ENCODE results near the gene RTL10.

The RTL10 gene

GRCh38 chr22:19854778-19855503, at the start of gene RTL10, which contains the start of gene GNB1L (continued):
- TF ChIP-seq, protein P1, sequence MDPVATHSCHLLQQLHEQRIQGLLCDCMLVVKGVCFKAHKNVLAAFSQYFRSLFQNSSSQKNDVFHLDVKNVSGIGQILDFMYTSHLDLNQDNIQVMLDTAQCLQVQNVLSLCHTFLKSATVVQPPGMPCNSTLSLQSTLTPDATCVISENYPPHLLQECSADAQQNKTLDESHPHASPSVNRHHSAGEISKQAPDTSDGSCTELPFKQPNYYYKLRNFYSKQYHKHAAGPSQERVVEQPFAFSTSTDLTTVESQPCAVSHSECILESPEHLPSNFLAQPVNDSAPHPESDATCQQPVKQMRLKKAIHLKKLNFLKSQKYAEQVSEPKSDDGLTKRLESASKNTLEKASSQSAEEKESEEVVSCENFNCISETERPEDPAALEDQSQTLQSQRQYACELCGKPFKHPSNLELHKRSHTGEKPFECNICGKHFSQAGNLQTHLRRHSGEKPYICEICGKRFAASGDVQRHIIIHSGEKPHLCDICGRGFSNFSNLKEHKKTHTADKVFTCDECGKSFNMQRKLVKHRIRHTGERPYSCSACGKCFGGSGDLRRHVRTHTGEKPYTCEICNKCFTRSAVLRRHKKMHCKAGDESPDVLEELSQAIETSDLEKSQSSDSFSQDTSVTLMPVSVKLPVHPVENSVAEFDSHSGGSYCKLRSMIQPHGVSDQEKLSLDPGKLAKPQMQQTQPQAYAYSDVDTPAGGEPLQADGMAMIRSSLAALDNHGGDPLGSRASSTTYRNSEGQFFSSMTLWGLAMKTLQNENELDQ (tag by site-specific recombination; IDR thresholded peaks at IDR 0.05; ENCODE audit: low read depth): no peak
- TF ChIP-seq HOXA7 (CRISPR knock-in tag; IDR thresholded peaks at IDR 0.05; ENCODE audit: borderline replicate concordance) (no peak), ZNF202 (tag by site-specific recombination; IDR thresholded peaks at IDR 0.05; ENCODE audit: borderline replicate concordance) (no peak), ZNF112 (tag by site-specific recombination; IDR thresholded peaks at IDR 0.05) (no peak), ZNF350 (tag by site-specific recombination; IDR thresholded peaks at IDR 0.05) (no peak), ZNF654 (tag by site-specific recombination; IDR thresholded peaks at IDR 0.05; ENCODE audit: low read depth) (no peak), ZNF830 (tag by site-specific recombination; IDR thresholded peaks at IDR 0.05; ENCODE audit: low read depth) (no peak), REPIN1 (tag by site-specific recombination; IDR thresholded peaks at IDR 0.05; ENCODE audit: low read depth) (no peak), ZNF76 (tag by site-specific recombination; IDR thresholded peaks at IDR 0.05; ENCODE audit: borderline replicate concordance, low read depth) (peak; percentile 96), ZNF157 (tag by site-specific recombination; IDR thresholded peaks at IDR 0.05) (no peak), ZNF155 (tag by site-specific recombination; IDR thresholded peaks at IDR 0.05) (no peak), ZNF701 (tag by site-specific recombination; IDR thresholded peaks at IDR 0.05) (no peak), ZNF37A (tag by site-specific recombination; IDR thresholded peaks at IDR 0.05) (no peak), TCF7L2 (IDR thresholded peaks at IDR 0.05; ENCODE audit: borderline replicate concordance, low read depth, low read length) (no peak), ZNF558 (tag by site-specific recombination; IDR thresholded peaks at IDR 0.05) (no peak), FEZF1 (tag by site-specific recombination; IDR thresholded peaks at IDR 0.05) (peak; percentile 21), PATZ1 (tag by site-specific recombination; IDR thresholded peaks at IDR 0.05) (no peak), ZNF423 (tag by site-specific recombination; IDR thresholded peaks at IDR 0.05) (no peak), ZEB2 (tag by site-specific recombination; IDR thresholded peaks at IDR 0.05) (peak; percentile 76), RBAK (tag by site-specific recombination; IDR thresholded peaks at IDR 0.05) (no peak), ZNF514 (tag by site-specific recombination; IDR thresholded peaks at IDR 0.05) (no peak), ZNF362 (tag by site-specific recombination; IDR thresholded peaks at IDR 0.05) (no peak), ZFP41 (tag by site-specific recombination; IDR thresholded peaks at IDR 0.05; ENCODE audit: borderline replicate concordance) (no peak), GLI2 (tag by site-specific recombination; IDR thresholded peaks at IDR 0.05; ENCODE audit: borderline replicate concordance, low read depth) (no peak), ZNF341 (tag by site-specific recombination; IDR thresholded peaks at IDR 0.05; ENCODE audit: low read depth) (no peak), ZNF433 (tag by site-specific recombination; IDR thresholded peaks at IDR 0.05; ENCODE audit: low read depth) (no peak)
- TF ChIP-seq, protein P2, sequence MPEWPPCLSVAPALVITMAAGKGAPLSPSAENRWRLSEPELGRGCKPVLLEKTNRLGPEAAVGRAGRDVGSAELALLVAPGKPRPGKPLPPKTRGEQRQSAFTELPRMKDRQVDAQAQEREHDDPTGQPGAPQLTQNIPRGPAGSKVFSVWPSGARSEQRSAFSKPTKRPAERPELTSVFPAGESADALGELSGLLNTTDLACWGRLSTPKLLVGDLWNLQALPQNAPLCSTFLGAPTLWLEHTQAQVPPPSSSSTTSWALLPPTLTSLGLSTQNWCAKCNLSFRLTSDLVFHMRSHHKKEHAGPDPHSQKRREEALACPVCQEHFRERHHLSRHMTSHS (tag by site-specific recombination; IDR thresholded peaks at IDR 0.05): no peak
- TF ChIP-seq, protein P3, sequence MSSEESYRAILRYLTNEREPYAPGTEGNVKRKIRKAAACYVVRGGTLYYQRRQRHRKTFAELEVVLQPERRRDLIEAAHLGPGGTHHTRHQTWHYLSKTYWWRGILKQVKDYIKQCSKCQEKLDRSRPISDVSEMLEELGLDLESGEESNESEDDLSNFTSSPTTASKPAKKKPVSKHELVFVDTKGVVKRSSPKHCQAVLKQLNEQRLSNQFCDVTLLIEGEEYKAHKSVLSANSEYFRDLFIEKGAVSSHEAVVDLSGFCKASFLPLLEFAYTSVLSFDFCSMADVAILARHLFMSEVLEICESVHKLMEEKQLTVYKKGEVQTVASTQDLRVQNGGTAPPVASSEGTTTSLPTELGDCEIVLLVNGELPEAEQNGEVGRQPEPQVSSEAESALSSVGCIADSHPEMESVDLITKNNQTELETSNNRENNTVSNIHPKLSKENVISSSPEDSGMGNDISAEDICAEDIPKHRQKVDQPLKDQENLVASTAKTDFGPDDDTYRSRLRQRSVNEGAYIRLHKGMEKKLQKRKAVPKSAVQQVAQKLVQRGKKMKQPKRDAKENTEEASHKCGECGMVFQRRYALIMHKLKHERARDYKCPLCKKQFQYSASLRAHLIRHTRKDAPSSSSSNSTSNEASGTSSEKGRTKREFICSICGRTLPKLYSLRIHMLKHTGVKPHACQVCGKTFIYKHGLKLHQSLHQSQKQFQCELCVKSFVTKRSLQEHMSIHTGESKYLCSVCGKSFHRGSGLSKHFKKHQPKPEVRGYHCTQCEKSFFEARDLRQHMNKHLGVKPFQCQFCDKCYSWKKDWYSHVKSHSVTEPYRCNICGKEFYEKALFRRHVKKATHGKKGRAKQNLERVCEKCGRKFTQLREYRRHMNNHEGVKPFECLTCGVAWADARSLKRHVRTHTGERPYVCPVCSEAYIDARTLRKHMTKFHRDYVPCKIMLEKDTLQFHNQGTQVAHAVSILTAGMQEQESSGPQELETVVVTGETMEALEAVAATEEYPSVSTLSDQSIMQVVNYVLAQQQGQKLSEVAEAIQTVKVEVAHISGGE (tag by site-specific recombination; conservative IDR thresholded peaks at IDR 0.05; ENCODE audit: low read depth): no peak
- TF ChIP-seq, protein P4, sequence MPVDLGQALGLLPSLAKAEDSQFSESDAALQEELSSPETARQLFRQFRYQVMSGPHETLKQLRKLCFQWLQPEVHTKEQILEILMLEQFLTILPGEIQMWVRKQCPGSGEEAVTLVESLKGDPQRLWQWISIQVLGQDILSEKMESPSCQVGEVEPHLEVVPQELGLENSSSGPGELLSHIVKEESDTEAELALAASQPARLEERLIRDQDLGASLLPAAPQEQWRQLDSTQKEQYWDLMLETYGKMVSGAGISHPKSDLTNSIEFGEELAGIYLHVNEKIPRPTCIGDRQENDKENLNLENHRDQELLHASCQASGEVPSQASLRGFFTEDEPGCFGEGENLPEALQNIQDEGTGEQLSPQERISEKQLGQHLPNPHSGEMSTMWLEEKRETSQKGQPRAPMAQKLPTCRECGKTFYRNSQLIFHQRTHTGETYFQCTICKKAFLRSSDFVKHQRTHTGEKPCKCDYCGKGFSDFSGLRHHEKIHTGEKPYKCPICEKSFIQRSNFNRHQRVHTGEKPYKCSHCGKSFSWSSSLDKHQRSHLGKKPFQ (tag by site-specific recombination; IDR thresholded peaks at IDR 0.05): no peak
